NCI-H446 treated with DMSO at 0.1 percent for 48 hours (cell line): ENCODE results near the gene ZNF536.

Experiments used
- DNase-seq: peaks from one replicate; lab custom pipeline; 2025; lab: John Stamatoyannopoulos, UW

ZNF536 gene

GRCh38 chr19:30371960-30372824, at the start of gene ZNF536:
ZNF536 (plus strand) TSS chr19:30372384; CDS start chr19:30443563, 71,179 bp downstream.
- DNase-seq: no peak

- no peak for DNase-seq
Measured at GRCh38 chr19:30322641-30323320, 49.4 kb upstream of the ZNF536 start.

GRCh38 chr19:30323904-30324303, 48.3 kb upstream of the ZNF536 start:
- no peak for DNase-seq

GRCh38 chr19:30324982-30325381, 47.2 kb upstream of the ZNF536 start:
- DNase-seq: no peak

GRCh38 chr19:30325676-30326392, 46.4 kb upstream of the ZNF536 start:
- DNase-seq: no peak

GRCh38 chr19:30326393-30326710, 45.8 kb upstream of the ZNF536 start:
- DNase-seq: no peak

- no peak for DNase-seq
Measured at GRCh38 chr19:30327331-30327730, 44.9 kb upstream of the ZNF536 start.

- DNase-seq: no peak
Measured at GRCh38 chr19:30328096-30328495, 44.1 kb upstream of the ZNF536 start.

- no peak for DNase-seq
Measured at GRCh38 chr19:30330266-30330665, 41.9 kb upstream of the ZNF536 start.

GRCh38 chr19:30332445-30333234, 39.5 kb upstream of the ZNF536 start:
- DNase-seq: no peak

- no peak for DNase-seq
Measured at GRCh38 chr19:30333291-30334065, 38.7 kb upstream of the ZNF536 start.

- no peak for DNase-seq
Measured at GRCh38 chr19:30334841-30335240, 37.3 kb upstream of the ZNF536 start.

- no peak for DNase-seq
Measured at GRCh38 chr19:30335306-30335886, 36.8 kb upstream of the ZNF536 start.

GRCh38 chr19:30336290-30336689, 35.9 kb upstream of the ZNF536 start:
- DNase-seq: no peak

GRCh38 chr19:30338041-30338456, 34.1 kb upstream of the ZNF536 start:
- no peak for DNase-seq

GRCh38 chr19:30338878-30339623, 33.1 kb upstream of the ZNF536 start:
- no peak for DNase-seq

GRCh38 chr19:30339624-30340525, 32.3 kb upstream of the ZNF536 start:
- no peak for DNase-seq

- no peak for DNase-seq
Measured at GRCh38 chr19:30340771-30341561, 31.2 kb upstream of the ZNF536 start.
